ENCODE data around the gene BHLHE23. TPM values are rescaled to one million over a fixed set of nuclear protein-coding genes. Genes with fewer than 3 reads are reported as not detected.

The BHLHE23 gene
- total RNA-seq, 3 donors from 2014 or later (not counting 1 experiment from before 2014, with no cell fraction given), result not detected

DNA sequence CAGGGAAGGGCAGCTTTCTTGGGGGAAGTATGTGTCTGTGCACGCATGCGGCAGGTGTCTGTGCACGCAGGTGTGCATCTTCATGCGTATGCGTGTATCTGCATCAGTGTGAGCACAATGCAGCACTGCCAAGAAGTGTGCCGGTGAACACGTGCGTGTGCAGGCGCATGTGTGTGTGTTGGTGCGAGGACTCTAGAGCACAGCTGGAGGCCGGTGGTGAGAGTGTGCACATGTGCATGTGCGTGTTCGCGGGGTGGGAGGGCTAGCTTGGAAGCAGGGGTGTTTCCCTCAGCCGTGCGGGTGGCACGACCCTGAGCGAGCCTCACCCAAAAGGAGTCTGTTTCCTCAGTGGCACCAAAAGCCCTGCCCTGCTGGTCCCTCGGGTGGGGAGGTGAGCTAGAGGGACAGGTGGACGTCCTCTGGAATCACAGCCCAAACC, 46.7 kb downstream of the BHLHE23 start:
- Mint-ChIP-seq H3K4me3 (peak overlapping the region; percentile 71), H3K4me1 (peaks cover 9 to 11% of the 10 kb centered on the region in 2 donors), H3K36me3 (no peaks in the 10 kb centered on the region), H3K27me3 (ENCODE audit: low read depth in 2 of 2) (no peaks in the 10 kb centered on the region), H3K9me3 (no peaks in the 10 kb centered on the region), H3K27ac (peak overlapping the region in 1 of 2 donors; percentile 57)
- H3K9me3 ChIP-seq (ENCODE audit: control insufficient read depth, insufficient read depth, low read length), result no peaks in the 10 kb centered on the region
- intact Hi-C loops (cut with micrococcal nuclease), result no loop called here
- DNase-seq, result no peak
- H3K36me3 ChIP-seq (ENCODE audit: control insufficient read depth, insufficient read depth, low read length), result peaks cover 16% of the 10 kb centered on the region
- no peaks in the 10 kb centered on the region for H3K27me3 ChIP-seq (ENCODE audit: control insufficient read depth, insufficient read depth, low read length)
- TF ChIP-seq, protein P1, sequence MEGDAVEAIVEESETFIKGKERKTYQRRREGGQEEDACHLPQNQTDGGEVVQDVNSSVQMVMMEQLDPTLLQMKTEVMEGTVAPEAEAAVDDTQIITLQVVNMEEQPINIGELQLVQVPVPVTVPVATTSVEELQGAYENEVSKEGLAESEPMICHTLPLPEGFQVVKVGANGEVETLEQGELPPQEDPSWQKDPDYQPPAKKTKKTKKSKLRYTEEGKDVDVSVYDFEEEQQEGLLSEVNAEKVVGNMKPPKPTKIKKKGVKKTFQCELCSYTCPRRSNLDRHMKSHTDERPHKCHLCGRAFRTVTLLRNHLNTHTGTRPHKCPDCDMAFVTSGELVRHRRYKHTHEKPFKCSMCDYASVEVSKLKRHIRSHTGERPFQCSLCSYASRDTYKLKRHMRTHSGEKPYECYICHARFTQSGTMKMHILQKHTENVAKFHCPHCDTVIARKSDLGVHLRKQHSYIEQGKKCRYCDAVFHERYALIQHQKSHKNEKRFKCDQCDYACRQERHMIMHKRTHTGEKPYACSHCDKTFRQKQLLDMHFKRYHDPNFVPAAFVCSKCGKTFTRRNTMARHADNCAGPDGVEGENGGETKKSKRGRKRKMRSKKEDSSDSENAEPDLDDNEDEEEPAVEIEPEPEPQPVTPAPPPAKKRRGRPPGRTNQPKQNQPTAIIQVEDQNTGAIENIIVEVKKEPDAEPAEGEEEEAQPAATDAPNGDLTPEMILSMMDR (IDR thresholded peaks at IDR 0.05), result no peak
- no peak overlapping the region for H3K27ac ChIP-seq (ENCODE audit: low read length)
- WGBS (ENCODE audit: insufficient coverage), result 94% methylated on average over 20 of the region's 20 CpGs
- H3K4me1 ChIP-seq (ENCODE audit: control insufficient read depth, insufficient read depth, low read length), result peaks cover 28% of the 10 kb centered on the region
- H3K4me3 ChIP-seq (ENCODE audit: low read length), result no peak overlapping the region
- no peak for ATAC-seq

DNA sequence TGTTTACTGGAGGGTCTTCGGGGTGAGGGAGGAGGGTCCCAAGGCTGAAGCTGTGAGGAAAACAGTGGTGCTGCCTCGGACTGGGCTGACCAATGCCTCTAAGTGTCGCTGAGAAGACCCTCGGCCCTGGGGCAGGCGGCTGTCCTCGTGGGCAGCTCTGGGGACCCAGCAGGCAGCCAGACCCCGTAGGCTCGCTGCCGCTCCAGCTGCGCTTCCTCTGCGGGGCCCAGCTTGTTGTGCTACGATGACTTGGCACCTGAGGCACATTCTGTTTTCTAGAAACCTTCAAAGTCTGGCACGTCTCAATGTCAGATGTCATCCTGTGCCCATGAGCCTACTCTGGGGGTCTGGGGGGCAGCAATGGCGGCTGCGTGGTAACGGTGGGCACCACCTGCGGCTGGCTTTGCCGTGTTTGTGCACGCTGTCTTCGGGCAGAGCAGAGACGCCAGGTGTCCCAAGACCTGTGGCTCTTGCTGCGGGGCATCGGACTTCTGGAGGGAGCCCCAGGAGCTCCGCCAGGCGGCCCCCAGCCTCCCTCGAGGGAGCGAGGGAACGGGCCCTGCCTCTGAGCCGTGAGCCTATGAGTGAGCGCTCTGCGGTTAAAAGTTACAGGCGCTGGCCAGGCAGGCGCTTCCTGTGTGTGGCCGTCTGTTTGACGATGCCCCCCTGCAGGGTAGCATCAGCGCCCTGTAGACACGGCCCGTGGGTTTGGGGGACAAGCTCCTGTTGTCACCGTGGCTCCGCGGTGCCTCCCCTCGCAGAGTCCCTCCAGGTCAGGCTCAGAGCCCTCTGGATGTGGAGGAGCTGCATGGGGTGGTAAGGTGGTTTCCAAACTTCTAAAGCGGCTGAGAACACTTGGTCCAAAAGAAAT, 47.4 kb downstream of the BHLHE23 start:
- peaks cover 13% of the 10 kb centered on the region for H3K36me3 ChIP-seq (ENCODE audit: control insufficient read depth, insufficient read depth, low read length)

GRCh38 chr20:62958388-62959100, 48.2 kb downstream of the BHLHE23 start:
- Mint-ChIP-seq H3K9me3 (no peaks in the 10 kb centered on the region), H3K4me1 (peaks cover 20 to 24% of the 10 kb centered on the region in 2 donors), H3K36me3 (no peaks in the 10 kb centered on the region), H3K27ac (no peak overlapping the region), H3K4me3 (no peak overlapping the region), H3K27me3 (ENCODE audit: low read depth in 2 of 2) (no peaks in the 10 kb centered on the region)
- Histone ChIP-seq H3K27me3 (ENCODE audit: control insufficient read depth, insufficient read depth, low read length) (no peaks in the 10 kb centered on the region), H3K27ac (ENCODE audit: low read length) (no peak overlapping the region), H3K9me3 (ENCODE audit: control insufficient read depth, insufficient read depth, low read length) (no peaks in the 10 kb centered on the region), H3K4me3 (ENCODE audit: low read length) (no peak overlapping the region), H3K36me3 (ENCODE audit: control insufficient read depth, insufficient read depth, low read length) (peaks cover 9% of the 10 kb centered on the region), H3K4me1 (ENCODE audit: control insufficient read depth, insufficient read depth, low read length) (peaks cover 43% of the 10 kb centered on the region)
- TF ChIP-seq, protein P1 (IDR thresholded peaks at IDR 0.05), result no peak
- WGBS (ENCODE audit: insufficient coverage), result 80% methylated on average over 10 of the region's 10 CpGs
- ATAC-seq (no peak), DNase-seq (no peak)
- intact Hi-C loops (cut with micrococcal nuclease), result no loop called here

More for the DNA sequence above, 47.4 kb downstream of the BHLHE23 start:
- Mint-ChIP-seq H3K27me3 (ENCODE audit: low read depth in 2 of 2) (no peaks in the 10 kb centered on the region), H3K36me3 (no peaks in the 10 kb centered on the region), H3K9me3 (no peaks in the 10 kb centered on the region), H3K27ac (peak overlapping the region in 1 of 2 donors; percentile 57), H3K4me1 (peaks cover 12 to 16% of the 10 kb centered on the region in 2 donors), H3K4me3 (peak overlapping the region; percentile 71)
- no peaks in the 10 kb centered on the region for H3K27me3 ChIP-seq (ENCODE audit: control insufficient read depth, insufficient read depth, low read length)
- peak; percentile 60 to 93 (median 88) for ATAC-seq
- DNase-seq, result peak in 1 of 2 donors; percentile 28
- intact Hi-C loops (cut with micrococcal nuclease), result no loop called here
- H3K27ac ChIP-seq (ENCODE audit: low read length), result no peak overlapping the region
- WGBS (ENCODE audit: insufficient coverage), result 40% methylated on average over 43 of the region's 43 CpGs
- H3K4me1 ChIP-seq (ENCODE audit: control insufficient read depth, insufficient read depth, low read length), result peaks cover 35% of the 10 kb centered on the region
- no peaks in the 10 kb centered on the region for H3K9me3 ChIP-seq (ENCODE audit: control insufficient read depth, insufficient read depth, low read length)
- TF ChIP-seq, protein P1 (IDR thresholded peaks at IDR 0.05), result no peak
- peak overlapping the region; percentile 13 for H3K4me3 ChIP-seq (ENCODE audit: low read length)

All from natural killer cell (primary cell).